HG02870 (cell line): ENCODE data around the gene ABCB4.

ENCODE experiments used
- ATAC-seq: cut with Tn5 transposase; IDR thresholded peaks from one replicate; pipeline ENCODE4 v1.9.1; 2021; ENCODE audit warnings: mild to moderate bottlenecking, moderate library complexity; ENCODE audit not compliant: unreplicated experiment

ABCB4 gene

DNA sequence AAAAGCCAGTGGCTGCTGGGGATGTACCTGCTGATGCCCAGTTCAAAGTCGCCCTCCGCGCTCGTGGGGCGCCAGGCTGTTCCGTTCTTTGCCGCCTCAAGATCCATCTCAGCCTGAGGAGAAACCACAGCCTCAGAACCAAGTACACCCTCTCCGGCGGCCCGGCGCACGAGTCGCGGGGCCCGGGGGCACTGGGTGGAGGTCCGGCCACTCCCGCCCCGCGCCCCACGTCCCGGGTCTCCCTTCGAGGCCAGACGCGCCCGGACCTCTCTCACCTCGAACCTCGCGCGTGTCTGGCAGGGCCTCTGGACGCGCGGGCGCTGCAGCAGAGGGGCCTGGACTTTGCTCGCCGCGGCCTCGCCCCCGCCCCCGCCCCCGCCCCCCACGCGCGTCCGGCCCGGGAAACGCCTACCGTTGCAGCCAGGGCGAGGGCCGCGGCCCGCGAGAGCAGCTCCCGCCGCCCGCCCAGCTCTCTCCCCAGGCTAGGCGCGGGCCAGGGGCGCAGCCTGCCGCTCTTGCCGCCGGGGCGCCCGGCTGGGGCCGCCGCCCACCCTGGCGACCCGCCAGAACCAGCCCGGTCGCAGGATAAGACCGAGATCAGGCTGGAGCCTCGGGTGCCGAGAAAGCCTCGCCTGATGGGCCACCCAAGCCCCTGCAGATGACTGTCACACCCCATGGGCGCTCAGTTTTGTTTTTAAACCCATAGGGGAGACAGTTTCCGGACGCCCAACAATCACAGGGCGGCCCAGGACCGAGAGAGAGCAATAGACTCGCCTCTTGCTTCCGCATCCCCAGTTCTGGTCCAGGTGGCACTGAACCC lies at the start of gene ABCB4:
Gene ABCB4 (minus strand): TSS at position 322 of the 820 bp plus-strand sequence. CDS start 215 bp downstream, at position 107.
- peak; percentile 14 for ATAC-seq

DNA sequence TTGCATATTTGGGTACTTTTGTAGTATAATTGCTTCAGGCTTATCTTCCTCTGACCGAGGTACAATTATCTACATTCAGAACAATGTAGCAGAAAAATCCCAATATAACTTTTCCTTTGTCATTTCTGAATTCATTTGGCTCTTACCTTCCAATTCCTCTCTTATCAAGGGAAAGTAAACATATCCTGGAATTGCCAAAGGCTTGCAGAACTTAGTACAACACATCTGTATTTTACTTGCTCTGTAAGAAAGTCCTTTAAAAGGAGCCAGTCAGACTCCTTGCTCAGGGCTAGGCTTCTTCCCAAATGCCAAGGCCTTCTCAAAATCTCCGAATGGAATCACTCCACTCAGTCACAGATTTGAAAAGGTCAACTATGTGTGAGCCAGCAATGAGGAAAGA lies 43.3 kb upstream of the ABCB4 start:
- ATAC-seq, result no peak

DNA sequence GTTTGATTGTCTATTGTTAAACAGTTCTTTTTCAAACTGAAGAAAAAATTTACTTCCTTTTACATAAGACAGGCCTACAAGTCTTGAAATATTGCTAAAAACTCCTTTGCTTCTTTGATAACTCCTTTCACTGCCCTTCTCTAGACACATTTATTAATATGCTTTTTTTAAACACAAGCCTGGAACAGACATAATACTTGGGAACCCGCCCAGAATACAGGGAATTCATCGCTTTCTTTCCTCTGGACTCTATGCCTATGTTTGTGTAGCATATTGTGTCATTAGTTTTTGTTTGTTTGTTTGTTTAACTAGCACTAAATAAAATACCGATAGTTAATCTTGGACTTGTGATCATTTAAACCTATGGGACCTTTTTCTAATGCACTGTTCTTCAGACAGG lies 42.4 kb upstream of the ABCB4 start:
- ATAC-seq, result no peak

DNA sequence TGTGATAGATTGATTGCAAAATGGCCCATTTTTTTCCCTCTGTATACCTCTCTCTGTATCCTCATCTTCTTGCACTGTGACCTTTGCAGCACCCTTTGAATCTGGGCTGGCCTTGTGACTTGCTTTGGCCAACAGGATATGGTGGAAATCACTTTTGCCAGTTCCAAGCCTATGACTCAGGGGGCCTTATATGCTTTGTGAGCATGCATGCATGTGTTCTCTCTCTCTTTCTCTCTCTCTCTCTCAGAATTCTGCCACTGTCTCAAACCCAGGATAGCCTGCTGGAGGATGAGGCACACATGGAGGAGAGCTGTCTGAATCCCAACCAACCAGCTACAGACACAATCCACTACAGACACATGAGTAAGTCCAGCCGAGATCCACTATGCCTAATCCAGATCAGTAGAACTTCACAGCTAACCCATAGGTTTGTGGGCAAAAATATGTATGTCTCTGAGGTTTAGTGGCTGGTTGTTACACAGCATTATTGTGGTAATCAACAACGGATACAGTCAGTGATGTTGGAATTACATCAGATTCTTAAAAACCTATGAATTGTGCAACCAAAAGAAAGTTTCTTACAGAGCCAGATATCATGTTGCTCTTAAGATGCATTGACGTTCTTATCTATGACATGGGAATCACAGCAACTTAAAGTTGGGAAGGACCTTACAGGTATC lies 41.8 kb upstream of the ABCB4 start:
- ATAC-seq, result no peak

DNA sequence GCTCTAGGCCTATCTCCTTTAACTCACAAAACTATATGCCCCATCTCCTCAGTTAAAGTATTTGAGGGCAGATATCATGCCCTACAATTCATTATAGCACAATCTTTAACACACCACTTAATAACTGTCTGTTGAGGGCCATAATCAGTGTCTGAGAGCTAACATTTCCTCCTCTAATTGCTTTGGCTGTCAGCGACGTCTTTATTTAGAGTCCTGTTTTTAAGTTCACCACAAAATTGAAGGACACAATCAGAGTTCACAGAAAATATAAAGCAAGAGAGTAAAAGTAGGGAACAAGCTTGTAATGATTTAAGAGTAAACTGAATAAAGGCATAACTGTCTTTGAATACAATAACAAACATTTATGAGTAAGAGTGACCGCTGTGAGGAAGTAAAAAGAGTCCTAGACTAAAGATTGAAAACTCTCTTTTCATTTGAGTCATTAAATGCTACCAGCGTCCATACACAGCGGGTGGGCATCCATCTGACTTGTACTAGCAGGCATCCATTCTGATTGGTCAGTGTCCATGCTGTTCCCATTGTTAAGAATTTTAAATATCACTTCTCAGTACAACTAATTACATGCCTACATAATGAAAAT lies 38.4 kb upstream of the ABCB4 start:
- no peak for ATAC-seq

DNA sequence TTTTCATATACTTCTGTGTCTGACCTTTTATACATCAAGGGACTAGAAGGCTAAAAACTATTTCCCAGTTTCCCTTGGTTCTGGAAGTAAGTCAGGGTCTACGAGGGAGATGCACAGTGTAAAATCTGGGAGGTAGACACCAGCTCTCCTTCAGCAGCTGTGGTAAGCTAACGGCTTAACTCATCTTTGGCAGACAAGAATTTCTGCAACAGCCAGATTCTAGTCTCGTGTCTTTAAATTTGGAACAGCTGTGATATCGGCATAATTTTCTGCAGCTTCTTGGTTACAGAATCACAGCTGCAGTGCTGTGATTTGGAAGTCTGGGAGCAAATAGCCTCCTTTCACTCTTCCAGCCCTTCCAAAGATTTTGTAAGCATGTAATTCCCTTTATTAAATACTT lies 37.4 kb upstream of the ABCB4 start:
- no peak for ATAC-seq

DNA sequence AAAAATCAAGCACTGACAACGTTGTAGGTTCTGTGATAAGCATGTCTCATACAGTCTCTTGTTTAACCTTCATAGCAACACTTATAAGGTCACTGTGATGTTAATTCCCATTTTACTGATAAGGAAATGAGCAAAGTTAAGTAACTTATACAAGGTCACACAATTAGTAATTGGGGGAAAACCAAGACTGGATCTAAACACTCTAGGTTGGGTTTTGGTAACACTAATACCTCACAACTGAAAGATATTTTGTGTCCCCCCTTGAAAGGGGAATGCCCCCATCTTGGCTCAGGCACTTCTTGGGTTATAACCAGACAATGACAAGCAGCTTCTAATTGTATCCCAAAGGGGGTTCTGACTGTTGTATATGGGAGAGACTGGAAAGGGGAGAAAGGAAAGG lies 36.0 kb upstream of the ABCB4 start:
- no peak for ATAC-seq

DNA sequence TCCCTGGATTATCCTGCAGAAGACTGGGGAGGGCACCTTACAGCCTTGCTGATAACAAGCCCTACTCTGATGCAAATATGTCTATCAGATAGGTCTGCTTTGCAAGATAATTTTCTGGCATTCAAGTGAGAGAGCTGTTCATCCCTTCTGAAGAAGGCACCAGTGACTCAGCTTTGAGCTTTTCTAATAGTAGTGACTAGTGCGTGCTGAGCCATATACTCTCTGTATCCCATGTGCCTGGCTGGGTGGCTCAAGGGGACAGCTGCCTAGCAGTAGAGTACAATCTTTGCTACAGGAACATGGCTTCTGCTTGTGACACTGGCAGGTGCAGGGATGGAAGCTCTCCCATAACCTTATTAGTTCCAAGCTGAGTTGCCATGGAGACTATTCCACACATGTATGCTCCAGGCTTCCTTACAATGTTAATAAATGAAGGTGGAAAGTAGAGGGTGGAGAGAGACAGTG lies 35.0 kb upstream of the ABCB4 start:
- ATAC-seq, result no peak

DNA sequence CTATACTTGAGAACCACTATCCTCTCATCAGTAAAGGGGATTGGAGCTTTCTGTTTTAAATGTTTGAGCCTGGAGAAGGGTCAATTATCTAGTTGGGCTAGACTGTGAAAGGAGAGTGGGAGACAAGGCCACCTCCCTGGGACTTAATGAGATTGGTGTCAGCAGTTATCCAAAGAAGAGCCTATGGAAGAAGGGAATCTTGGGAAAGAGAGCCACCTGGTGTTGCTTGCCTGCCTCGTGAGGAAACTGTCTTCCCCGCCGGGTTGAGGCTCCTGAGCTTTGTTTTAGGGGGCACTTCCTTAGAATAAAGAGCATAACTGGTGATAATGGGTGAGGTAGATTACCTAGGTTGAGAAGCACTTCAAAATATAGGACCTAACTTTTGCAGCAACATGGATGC lies 32.0 kb upstream of the ABCB4 start:
- ATAC-seq, result no peak

DNA sequence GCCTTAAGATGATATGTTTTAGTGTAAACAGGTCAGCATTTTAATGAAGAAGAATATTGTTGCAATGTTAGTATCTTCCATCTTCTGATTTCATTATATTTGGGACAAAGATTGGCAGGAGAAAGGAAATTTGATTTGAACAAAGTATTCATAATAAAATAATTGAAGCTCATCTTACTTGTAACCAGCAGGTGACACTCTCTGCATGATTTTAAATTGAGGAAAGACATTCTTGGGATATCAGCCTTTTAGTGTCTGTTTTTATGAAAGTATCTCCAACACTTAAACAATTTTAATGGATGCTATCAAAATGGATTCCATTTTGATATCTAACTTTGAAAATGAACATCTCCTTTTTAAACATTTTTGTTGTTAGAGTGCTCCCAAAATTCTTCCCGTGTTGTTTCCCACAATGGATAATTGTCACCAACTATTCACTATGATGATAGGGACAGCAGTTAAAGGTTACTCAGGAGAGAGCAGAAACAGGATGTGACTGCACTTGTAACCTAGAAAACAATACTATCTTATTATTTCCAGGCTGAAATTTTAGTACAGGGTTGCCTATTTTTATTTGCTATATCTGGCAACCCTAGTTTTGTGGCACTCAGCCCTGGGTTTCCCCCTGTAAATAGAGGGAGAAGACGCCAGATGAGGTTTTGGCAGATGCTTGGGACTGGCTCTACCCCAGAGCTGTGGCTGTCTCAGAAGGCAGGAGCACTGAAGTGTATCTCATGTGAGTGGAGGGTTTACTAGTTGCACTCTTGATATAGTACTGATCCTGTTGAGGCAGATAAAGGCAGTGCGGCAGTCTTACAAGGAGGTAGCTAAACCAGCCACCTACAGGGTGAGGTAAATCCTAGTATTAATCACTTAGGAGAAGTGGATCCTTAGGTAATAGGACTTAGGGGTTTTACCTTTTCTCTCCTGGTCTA lies 31.0 kb upstream of the ABCB4 start:
- ATAC-seq, result no peak

DNA sequence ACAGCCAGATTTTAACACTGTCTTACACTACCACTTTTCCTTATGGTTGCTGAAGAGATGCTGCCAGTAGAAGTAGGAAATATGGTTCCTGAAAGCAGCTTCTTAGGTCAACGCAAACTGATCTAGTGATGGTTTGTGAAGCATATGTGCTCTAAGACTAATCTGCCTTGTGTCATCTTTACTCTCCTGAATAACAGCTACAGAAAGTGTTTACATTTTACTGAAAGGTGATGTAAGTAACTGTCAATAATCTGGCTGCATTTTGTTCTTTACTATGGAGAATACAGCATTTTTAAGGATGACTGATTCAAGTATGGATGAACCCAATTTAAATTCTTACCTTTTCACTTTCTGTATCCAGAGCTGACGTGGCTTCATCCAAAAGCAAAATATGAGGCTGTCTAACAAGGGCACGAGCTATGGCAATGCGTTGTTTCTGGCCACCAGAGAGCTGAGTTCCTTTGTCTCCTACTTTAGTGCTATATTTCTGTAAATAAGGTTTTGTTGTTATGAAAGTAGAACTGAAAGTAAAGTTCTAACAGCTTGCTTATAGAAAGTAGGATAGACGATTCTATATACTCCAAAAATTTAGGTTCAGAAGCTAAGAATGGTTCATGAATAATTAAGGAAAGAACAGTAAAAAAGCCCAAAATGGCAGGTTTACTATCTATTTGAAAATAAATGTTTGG lies 30.2 kb upstream of the ABCB4 start:
- ATAC-seq, result no peak

DNA sequence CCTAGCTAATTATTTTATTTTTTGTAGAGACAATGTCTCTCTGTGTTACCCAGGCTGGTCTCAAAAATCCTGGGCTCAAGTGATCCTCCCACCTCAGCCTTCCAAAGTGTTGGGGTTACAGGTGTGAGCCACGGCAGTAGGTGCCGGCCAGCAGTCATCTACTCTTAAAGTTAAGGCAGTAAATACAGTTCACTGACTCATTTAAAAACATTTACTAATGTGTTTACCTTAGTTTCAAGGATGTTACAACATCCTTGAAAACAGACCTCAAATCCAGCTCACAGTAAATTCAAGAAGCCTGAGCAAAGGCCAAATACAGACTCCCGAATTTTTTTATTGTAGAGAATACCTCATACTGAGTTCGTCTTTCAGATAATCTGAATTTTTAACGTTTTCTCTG lies 29.6 kb upstream of the ABCB4 start:
- no peak for ATAC-seq

DNA sequence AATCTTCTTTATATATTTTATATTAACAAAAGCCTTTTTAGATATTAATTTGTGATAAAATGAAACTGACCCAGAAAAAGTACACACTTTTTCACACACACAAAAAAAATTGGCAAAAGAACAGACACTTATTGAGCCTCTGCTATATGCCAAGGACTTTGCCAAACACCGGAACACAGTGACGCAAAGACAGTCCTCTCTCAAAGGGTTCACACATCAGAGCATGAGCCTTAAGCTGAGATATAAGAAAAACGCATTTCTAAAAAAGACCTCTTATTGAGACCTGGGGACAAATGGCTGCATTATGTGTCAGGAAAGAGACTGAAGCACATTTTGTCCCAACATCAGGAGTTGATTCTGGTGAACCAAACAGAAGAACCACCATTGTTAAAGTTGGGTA lies 24.0 kb upstream of the ABCB4 start:
- no peak for ATAC-seq

DNA sequence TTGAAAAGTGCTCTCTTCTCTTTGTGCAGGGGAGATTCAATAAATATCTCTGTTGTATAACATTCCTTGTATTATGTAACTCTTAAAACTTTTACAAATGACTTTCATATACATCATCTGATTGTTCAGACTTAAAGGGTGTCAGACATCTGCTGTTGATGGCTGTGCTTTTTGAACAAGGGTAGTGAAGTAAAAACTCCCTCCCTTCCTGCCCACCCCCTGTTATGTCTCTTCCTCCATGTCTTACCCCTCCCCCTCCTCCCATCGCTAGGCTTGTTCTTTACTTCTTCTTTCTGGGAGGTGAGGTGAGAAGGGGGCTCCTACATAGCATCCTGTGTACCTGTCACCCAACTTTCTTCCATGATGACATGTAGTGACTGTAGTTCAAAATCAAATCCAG lies 23.4 kb upstream of the ABCB4 start:
- no peak for ATAC-seq

DNA sequence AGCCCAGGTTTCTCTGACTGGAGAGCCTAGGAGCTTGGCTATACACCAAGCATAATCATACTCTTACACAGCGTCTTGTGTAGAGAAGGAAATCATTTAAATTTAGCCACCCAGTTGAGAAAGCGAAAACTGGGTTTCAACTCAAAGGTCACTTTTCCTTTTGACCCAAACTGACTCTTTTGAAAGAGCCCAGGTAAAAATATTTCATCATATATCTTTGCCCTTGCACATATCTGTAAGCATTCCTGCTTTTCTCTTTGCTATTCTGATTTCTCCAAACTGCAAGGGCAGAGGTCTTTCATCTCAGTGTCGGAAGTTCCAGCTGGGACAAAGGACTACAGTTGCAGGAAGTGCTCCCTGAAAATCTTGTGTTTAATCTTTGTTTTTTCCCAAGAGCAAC lies 22.0 kb upstream of the ABCB4 start:
- ATAC-seq, result no peak

DNA sequence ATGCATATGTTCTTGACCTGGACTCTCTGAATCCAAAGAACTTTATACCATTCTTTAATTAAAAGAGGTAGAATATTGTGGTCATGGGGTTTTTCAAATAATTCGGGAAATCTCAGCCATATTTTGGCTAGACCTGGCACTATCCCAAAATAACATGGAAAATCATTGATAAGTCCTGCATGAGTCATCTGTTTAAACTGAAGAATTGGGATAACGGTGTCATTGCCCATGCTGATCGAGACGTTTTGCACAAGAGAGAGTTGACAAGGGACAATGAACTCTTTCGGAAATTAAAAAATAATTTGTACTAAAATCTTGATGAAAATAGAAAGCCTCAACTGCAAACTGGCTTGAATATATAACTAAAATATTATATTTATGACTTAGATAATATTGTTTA lies 19.9 kb upstream of the ABCB4 start:
- ATAC-seq, result no peak

DNA sequence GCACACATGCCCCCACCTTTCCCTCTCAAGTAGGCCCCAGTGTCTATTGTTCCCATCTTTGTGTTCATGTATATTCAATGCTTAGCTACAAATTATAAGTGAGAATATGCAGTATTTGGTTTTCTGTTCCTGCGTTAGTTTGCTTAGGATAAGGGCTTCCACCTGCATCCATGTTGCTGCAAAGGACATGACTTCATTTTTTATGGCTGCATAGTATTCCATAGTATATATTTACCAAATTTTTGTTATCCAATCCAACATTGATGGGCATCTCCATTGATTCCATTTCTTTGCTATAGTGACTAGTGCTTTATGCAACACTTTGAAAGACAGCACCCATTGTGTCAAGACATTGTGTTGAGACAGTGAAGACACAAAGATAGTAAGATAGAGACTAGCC lies 19.0 kb upstream of the ABCB4 start:
- ATAC-seq, result no peak

DNA sequence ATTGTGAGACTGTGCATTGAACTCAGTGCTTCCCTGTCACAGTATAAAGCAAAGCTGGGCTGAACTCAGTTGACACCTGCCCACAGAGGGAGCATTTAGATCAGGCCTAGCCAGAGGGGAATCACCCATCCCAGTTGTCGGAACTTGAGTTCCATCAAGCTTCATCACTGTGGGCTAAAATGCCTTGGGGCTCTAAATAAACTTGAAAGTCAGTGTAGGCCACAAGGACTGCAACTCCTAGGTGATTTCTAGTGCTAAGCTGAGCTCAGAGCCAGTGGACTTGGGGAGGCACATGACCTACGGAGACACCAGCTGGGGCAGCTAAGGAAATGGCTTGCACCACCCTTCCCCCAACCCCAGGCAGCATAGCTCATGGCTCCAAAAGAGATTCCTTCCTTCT lies 7.7 kb upstream of the ABCB4 start:
- no peak for ATAC-seq

DNA sequence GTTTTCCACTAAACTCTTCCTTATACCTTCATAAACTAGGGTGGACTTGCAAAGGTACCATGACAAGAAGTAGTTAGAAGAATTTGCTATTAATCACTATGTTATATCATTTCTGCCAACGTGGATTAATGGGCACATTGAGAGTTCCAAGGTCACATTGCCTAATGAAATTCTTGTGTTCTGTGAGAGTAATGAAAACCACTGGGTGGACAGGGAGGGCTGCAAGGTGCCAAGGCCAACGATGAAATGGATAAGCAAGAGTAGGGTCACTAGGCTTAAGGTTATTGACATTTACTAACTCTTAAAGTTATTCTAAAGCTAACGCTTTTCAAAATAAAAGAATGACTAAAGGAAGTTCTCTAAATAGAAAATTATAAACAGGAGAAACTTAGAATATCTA lies 6.6 kb upstream of the ABCB4 start:
- no peak for ATAC-seq

DNA sequence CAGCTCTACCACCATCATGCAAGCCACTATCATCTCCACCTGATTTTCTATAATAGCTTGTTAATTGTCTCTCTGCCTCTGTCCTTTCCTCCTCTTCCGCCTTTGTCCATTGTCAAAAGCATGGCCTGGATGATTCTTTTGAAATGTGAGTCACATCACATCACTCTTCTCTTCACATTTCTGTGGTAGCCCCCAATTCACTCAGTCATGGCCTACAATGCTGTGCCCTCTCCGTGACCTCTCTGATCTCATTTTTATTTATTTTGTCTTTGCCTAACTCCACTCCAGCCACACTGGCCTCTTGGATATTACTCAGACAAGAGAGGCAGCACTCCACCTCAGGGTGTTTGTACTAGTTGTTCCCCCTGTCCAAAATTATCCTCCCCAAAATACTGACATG lies 4.9 kb upstream of the ABCB4 start:
- ATAC-seq, result no peak
